ENCODE results near the gene GSE1.

DNA sequence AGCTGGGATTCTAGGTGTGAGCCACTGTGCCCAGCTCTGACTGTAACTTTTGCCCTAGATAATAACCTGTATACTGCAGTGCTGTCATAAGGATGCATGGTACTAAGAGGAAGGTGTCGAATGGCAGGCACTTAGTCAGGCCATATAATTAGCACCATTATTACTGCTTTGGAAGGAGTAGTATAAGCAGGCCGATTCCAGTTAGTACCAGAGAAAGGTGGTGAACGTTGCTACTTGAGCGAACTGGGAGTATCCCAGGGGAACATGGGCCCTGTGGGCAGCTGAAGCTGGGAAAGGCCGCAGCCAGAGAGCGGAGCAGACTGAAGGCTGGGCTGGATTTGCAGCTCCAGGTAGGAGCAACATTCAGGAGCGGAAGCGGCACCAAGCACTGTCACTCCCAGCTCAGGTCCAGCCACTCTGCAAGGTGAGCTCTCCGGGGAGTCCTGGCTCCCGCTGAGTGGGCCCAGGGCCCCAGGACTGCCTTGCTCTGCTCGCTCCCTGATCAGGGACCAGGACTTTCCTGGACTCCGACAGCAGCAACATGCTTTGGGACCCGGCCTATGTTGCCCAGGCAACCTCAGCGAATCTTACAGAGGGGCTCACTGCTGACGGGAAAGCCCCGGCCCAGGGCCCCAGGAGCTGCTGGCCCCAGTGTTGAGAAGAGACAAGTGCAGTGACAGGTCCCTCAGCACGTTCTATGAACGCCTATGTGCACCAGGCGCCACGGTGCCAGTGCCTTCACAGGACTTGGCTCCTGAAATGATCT is 109.2 kb downstream of the GSE1 start:
- TF ChIP-seq, protein P1, sequence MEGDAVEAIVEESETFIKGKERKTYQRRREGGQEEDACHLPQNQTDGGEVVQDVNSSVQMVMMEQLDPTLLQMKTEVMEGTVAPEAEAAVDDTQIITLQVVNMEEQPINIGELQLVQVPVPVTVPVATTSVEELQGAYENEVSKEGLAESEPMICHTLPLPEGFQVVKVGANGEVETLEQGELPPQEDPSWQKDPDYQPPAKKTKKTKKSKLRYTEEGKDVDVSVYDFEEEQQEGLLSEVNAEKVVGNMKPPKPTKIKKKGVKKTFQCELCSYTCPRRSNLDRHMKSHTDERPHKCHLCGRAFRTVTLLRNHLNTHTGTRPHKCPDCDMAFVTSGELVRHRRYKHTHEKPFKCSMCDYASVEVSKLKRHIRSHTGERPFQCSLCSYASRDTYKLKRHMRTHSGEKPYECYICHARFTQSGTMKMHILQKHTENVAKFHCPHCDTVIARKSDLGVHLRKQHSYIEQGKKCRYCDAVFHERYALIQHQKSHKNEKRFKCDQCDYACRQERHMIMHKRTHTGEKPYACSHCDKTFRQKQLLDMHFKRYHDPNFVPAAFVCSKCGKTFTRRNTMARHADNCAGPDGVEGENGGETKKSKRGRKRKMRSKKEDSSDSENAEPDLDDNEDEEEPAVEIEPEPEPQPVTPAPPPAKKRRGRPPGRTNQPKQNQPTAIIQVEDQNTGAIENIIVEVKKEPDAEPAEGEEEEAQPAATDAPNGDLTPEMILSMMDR (IDR thresholded peaks at IDR 0.05): no peak
- no peak for TF ChIP-seq POLR2A (IDR thresholded peaks at IDR 0.05)

Measured in thyroid gland (tissue), 4 donors.